Stimulated activated CD8-positive, alpha-beta memory T cell treated with anti-CD3 and anti-CD28 coated beads, Interleukin-15, amount 100 ng/mL, for 4 hours (primary cell): ENCODE data around the gene ODF4.
"Not testable (repeated sequence)": the region's sequence is repeated elsewhere in the genome, so short reads cannot be mapped to it uniquely, and the experiment has no call there.

Source experiments
- DNase-seq, 2 donors: peaks; one replicate each; pipeline ENCODE4 v3.0.0-alpha.2; 2020; ENCODE audit warnings: low read depth in 2 of 2

ODF4 gene

DNA sequence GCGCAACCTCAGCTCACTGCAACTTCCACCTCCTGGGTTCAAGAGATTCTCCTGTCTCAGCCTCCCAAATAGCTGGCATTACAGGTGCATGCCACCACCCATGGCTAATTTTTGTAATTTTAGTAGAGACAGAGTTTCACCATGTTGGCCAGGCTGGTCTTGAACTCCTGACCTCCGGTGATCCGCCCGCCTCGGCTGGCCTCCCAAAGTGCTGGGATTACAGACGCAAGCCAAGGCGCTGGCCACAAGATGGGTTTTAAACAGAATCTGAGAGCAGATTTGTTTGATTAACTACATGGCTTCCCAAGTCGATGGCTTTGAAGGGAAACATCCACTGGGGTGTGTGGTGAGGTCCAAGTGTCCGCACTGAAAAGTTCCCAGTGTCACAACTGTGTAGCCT lies 54.9 kb downstream of the ODF4 start:
- DNase-seq = not testable (repeated sequence)
